ENCODE results near the gene BMP8B. TPM values are rescaled to one million over a fixed set of nuclear protein-coding genes. Genes with fewer than 3 reads are reported as not detected.
"Not testable (repeated sequence)": the region's sequence is repeated elsewhere in the genome, so short reads cannot be mapped to it uniquely, and the experiment has no call there.

The BMP8B gene
- total and polyA plus RNA-seq, 4 donors = 0.08 to 0.19 (median 0.18) TPM

DNA sequence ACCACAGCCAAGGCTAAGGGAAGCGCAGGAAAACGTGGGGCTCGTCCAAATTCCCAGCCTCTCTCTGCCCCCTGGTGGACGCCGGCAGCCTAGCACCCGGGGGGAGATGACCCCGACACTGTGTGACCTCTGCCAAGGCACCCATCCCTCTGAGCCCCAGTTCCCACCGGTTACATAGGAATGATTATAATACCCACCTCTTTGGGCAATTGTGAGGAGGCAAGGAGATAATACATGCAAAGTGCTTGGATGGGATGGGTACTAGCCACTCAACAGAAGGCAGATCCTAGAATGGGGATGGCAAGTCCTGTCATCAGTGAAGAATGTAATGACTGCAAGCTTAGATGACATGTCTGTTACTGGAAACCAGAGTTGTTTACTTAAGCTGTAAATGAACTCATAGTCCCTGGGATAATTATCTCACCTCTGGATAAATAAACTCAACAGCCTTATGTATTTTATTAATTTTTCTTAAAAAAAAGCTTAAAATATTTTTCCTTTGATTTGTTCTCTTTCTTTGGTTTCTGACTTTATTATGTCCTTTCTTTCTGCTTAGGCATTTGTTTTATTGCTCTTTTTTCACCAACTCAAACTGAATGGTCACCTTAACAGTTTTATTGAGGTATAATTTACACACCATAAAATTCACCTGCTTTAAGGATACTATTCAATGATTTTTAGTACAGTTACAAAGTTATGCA is 11.3 kb upstream of the BMP8B start:
- H3K9ac ChIP-seq (ENCODE audit: low read depth in 1 of 2, low read length in 2 of 2) = no peak overlapping the region
- WGBS = 3% methylated on average over 8 of the region's 8 CpGs
- no peaks in the 10 kb centered on the region for H3K9me3 ChIP-seq (ENCODE audit: control insufficient read depth in 4 of 4, low read length in 3 of 4)
- H3K27ac ChIP-seq (ENCODE audit: low read depth in 1 of 2, low read length in 2 of 2) = no peak overlapping the region
- no peaks in the 10 kb centered on the region for H3K36me3 ChIP-seq (ENCODE audit: control insufficient read depth in 4 of 4, insufficient read depth in 3 of 4, low read depth in 1 of 4, low read length in 3 of 4)
- H3K4me1 ChIP-seq (ENCODE audit: control insufficient read depth in 4 of 4, insufficient read depth in 4 of 4, low read length in 3 of 4) = peaks cover 0 to 3% (median under 1%) of the 10 kb centered on the region in 4 donors
- TF ChIP-seq EGR1 (IDR thresholded peaks at IDR 0.05; ENCODE audit: low read depth in 2 of 2) = no peak
- TF ChIP-seq NR2F2 (IDR thresholded peaks at IDR 0.05) = peak; percentile 47
- TF ChIP-seq, protein P1, sequence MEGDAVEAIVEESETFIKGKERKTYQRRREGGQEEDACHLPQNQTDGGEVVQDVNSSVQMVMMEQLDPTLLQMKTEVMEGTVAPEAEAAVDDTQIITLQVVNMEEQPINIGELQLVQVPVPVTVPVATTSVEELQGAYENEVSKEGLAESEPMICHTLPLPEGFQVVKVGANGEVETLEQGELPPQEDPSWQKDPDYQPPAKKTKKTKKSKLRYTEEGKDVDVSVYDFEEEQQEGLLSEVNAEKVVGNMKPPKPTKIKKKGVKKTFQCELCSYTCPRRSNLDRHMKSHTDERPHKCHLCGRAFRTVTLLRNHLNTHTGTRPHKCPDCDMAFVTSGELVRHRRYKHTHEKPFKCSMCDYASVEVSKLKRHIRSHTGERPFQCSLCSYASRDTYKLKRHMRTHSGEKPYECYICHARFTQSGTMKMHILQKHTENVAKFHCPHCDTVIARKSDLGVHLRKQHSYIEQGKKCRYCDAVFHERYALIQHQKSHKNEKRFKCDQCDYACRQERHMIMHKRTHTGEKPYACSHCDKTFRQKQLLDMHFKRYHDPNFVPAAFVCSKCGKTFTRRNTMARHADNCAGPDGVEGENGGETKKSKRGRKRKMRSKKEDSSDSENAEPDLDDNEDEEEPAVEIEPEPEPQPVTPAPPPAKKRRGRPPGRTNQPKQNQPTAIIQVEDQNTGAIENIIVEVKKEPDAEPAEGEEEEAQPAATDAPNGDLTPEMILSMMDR (IDR thresholded peaks at IDR 0.05; ENCODE audit: low read depth, low read length, missing input control) = peak; percentile 81
- TF ChIP-seq FOXA2 (IDR thresholded peaks at IDR 0.05) = no peak
- no peak for TF ChIP-seq SP1 (IDR thresholded peaks at IDR 0.05)
- TF ChIP-seq RAD21 (IDR thresholded peaks at IDR 0.05) = peak; percentile 74 to 81
- TF ChIP-seq RXRA (IDR thresholded peaks at IDR 0.05) = peak in 1 of 2 donors; percentile 46
- TF ChIP-seq, protein P2, sequence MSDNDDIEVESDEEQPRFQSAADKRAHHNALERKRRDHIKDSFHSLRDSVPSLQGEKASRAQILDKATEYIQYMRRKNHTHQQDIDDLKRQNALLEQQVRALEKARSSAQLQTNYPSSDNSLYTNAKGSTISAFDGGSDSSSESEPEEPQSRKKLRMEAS (IDR thresholded peaks at IDR 0.05) = no peak
- H3K27me3 ChIP-seq (ENCODE audit: control insufficient read depth in 4 of 4, insufficient read depth in 4 of 4, low read length in 3 of 4) = no peaks in the 10 kb centered on the region
- peak; percentile 84 for DNase-seq (ENCODE audit: low spot score)
- H3K4me3 ChIP-seq (ENCODE audit: low read depth in 1 of 3, low read length in 3 of 3) = no peak overlapping the region

DNA sequence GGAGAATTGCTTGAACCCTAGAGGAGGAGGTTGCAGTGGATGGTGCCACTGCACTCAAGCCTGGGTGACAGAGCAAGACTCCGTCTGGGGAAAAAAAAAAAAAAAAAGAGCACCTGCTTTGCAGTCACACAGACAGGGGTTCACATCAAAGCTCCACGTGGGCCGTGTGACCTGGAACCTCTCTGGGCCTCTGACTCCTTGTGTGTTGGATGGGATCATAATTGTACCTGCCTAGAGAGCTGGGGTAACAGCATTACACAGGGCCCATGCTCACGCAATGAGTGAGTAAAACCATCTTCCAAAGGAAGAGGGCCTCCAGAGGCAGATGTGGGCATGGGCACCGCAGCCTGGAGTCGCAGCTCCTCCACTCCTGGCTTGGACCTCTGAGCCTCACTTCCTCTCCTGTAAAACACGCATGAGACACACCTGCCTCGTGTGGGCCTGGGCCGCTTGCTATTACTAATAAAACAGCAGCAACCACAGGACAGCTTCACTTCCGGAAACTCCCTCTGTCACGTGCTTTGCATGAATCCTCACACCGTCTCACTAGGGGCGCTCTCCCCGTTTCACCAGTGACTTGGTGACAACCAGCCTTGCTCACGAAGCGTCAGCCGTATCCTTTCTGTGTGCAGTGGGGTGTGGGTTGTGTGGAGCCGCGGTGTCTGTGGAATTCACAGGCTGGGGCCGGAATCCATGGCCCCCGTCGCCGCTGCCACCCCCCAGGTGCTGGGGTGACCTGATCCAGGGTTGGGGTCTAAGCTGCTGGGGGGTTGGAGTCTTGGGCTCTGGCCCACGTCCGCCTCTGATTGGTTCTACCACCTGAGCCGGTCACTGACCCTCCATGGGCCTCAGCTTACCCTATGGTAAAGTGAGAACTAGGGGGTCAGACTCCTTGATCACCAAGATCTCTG is 10.4 kb upstream of the BMP8B start:
- not testable (repeated sequence) for H3K4me1 ChIP-seq (ENCODE audit: control insufficient read depth in 4 of 4, insufficient read depth in 4 of 4, low read length in 3 of 4); H3K9ac ChIP-seq (ENCODE audit: low read depth in 1 of 2, low read length in 2 of 2); H3K27me3 ChIP-seq (ENCODE audit: control insufficient read depth in 4 of 4, insufficient read depth in 4 of 4, low read length in 3 of 4); H3K36me3 ChIP-seq (ENCODE audit: control insufficient read depth in 4 of 4, insufficient read depth in 3 of 4, low read depth in 1 of 4, low read length in 3 of 4); H3K9me3 ChIP-seq (ENCODE audit: control insufficient read depth in 4 of 4, low read length in 3 of 4); H3K4me3 ChIP-seq (ENCODE audit: low read depth in 1 of 3, low read length in 3 of 3); H3K27ac ChIP-seq (ENCODE audit: low read depth in 1 of 2, low read length in 2 of 2)
- 42% methylated on average over 22 of the region's 26 CpGs for WGBS
- DNase-seq (ENCODE audit: low spot score) = peak; percentile 75
- TF ChIP-seq, protein P1 (IDR thresholded peaks at IDR 0.05; ENCODE audit: low read depth, low read length, missing input control) = peak; percentile 24

DNA sequence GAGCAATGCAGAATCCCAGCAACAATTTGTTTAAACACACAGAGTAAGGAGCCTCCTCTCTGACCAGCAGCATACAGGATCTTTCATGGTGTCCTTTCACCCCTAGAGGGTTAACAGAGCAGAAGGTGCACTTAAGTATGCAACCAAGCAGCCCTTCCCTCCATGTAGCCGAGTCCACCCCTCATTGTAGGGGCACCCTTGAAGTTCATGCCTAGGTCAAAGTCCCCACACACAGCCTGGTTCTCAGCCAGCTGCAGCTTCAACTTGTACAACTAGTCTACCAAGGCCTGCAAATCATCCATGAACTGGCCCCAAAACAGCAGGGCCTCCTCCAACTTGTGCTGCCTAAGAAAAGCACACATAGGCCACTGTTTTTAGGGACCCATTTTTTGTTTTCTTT is 7.0 kb upstream of the BMP8B start:
- no peak overlapping the region for H3K9ac ChIP-seq (ENCODE audit: low read depth in 1 of 2, low read length in 2 of 2)
- H3K36me3 ChIP-seq (ENCODE audit: control insufficient read depth in 4 of 4, insufficient read depth in 3 of 4, low read depth in 1 of 4, low read length in 3 of 4) = no peaks in the 10 kb centered on the region
- H3K27me3 ChIP-seq (ENCODE audit: control insufficient read depth in 4 of 4, insufficient read depth in 4 of 4, low read length in 3 of 4) = no peaks in the 10 kb centered on the region
- H3K4me3 ChIP-seq (ENCODE audit: low read depth in 1 of 3, low read length in 3 of 3) = no peak overlapping the region
- H3K9me3 ChIP-seq (ENCODE audit: control insufficient read depth in 4 of 4, low read length in 3 of 4) = no peaks in the 10 kb centered on the region
- TF ChIP-seq HNF4A (conservative IDR thresholded peaks at IDR 0.05) = no peak
- no peak for TF ChIP-seq FOXA1 (IDR thresholded peaks at IDR 0.05)
- no peak for TF ChIP-seq TAF1 (conservative IDR thresholded peaks at IDR 0.05)
- TF ChIP-seq, protein P3, sequence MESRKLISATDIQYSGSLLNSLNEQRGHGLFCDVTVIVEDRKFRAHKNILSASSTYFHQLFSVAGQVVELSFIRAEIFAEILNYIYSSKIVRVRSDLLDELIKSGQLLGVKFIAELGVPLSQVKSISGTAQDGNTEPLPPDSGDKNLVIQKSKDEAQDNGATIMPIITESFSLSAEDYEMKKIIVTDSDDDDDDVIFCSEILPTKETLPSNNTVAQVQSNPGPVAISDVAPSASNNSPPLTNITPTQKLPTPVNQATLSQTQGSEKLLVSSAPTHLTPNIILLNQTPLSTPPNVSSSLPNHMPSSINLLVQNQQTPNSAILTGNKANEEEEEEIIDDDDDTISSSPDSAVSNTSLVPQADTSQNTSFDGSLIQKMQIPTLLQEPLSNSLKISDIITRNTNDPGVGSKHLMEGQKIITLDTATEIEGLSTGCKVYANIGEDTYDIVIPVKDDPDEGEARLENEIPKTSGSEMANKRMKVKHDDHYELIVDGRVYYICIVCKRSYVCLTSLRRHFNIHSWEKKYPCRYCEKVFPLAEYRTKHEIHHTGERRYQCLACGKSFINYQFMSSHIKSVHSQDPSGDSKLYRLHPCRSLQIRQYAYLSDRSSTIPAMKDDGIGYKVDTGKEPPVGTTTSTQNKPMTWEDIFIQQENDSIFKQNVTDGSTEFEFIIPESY (IDR thresholded peaks at IDR 0.05) = no peak
- no peak for TF ChIP-seq YY1 (IDR thresholded peaks at IDR 0.05)
- TF ChIP-seq, protein P2 (IDR thresholded peaks at IDR 0.05) = no peak
- TF ChIP-seq, protein P4, sequence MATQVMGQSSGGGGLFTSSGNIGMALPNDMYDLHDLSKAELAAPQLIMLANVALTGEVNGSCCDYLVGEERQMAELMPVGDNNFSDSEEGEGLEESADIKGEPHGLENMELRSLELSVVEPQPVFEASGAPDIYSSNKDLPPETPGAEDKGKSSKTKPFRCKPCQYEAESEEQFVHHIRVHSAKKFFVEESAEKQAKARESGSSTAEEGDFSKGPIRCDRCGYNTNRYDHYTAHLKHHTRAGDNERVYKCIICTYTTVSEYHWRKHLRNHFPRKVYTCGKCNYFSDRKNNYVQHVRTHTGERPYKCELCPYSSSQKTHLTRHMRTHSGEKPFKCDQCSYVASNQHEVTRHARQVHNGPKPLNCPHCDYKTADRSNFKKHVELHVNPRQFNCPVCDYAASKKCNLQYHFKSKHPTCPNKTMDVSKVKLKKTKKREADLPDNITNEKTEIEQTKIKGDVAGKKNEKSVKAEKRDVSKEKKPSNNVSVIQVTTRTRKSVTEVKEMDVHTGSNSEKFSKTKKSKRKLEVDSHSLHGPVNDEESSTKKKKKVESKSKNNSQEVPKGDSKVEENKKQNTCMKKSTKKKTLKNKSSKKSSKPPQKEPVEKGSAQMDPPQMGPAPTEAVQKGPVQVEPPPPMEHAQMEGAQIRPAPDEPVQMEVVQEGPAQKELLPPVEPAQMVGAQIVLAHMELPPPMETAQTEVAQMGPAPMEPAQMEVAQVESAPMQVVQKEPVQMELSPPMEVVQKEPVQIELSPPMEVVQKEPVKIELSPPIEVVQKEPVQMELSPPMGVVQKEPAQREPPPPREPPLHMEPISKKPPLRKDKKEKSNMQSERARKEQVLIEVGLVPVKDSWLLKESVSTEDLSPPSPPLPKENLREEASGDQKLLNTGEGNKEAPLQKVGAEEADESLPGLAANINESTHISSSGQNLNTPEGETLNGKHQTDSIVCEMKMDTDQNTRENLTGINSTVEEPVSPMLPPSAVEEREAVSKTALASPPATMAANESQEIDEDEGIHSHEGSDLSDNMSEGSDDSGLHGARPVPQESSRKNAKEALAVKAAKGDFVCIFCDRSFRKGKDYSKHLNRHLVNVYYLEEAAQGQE (IDR thresholded peaks at IDR 0.05) = no peak
- TF ChIP-seq FOXA2 (IDR thresholded peaks at IDR 0.05) = no peak
- no peak for TF ChIP-seq EGR1 (IDR thresholded peaks at IDR 0.05; ENCODE audit: low read depth in 2 of 2)
- TF ChIP-seq JUND (IDR thresholded peaks at IDR 0.05) = no peak
- no peak for DNase-seq (ENCODE audit: low spot score)
- no peak overlapping the region for H3K27ac ChIP-seq (ENCODE audit: low read depth in 1 of 2, low read length in 2 of 2)
- peaks cover 0 to 3% (median under 1%) of the 10 kb centered on the region in 4 donors for H3K4me1 ChIP-seq (ENCODE audit: control insufficient read depth in 4 of 4, insufficient read depth in 4 of 4, low read length in 3 of 4)
- 22% methylated on average over 1 of the region's 1 CpG for WGBS

All from liver (tissue), 9 donors.